GM12878 (cell line): ENCODE measurements around the gene ARHGAP26. TPM values are rescaled to one million over a fixed set of nuclear protein-coding genes. Genes with fewer than 3 reads are reported as not detected.

ENCODE experiments used
- KDM1A ChIP-seq: fragments of 200-600 bp; sonication (generic); IDR thresholded peaks from 2 replicates; pipeline ENCODE4 v1.6.1; 2016; ENCODE audit warnings: borderline replicate concordance
- MEF2B ChIP-seq: fragments of 450-650 bp; IDR thresholded peaks from 2 replicates; pipeline ENCODE4 v1.6.1; 2018; ENCODE audit warnings: mild to moderate bottlenecking, moderate library complexity; ENCODE audit not compliant: partially characterized antibody, poor library complexity, severe bottlenecking
- NFIC ChIP-seq: IDR thresholded peaks from 2 replicates; pipeline ENCODE4 v1.6.1; 2012; ENCODE audit warnings: low read depth, mild to moderate bottlenecking, inconsistent platforms, low read length, moderate library complexity
- NFXL1 ChIP-seq: fragments of 450-650 bp; IDR thresholded peaks from 2 replicates; pipeline ENCODE4 v1.6.1; 2017; ENCODE audit warnings: antibody characterized with exemption, mild to moderate bottlenecking, borderline replicate concordance
- NR2C2 ChIP-seq: IDR thresholded peaks from 2 replicates; pipeline ENCODE4 v1.6.1; 2011; ENCODE audit warnings: borderline replicate concordance, low read depth; ENCODE audit not compliant: control insufficient read depth, insufficient read length
- SMAD1 ChIP-seq: fragments of 450-650 bp; IDR thresholded peaks from 2 replicates; pipeline ENCODE4 v1.6.1; 2018; ENCODE audit warnings: mild to moderate bottlenecking, low read depth; ENCODE audit not compliant: partially characterized antibody
- SREBF2 ChIP-seq: IDR thresholded peaks from 2 replicates; pipeline ENCODE4 v1.6.1; 2012; ENCODE audit warnings: mild to moderate bottlenecking, low read length
- TCF7 ChIP-seq: IDR thresholded peaks from 2 replicates; pipeline ENCODE4 v1.6.1; 2014; ENCODE audit warnings: antibody characterized with exemption, borderline replicate concordance
- ZNF687 ChIP-seq: fragments of 450-650 bp; IDR thresholded peaks from 2 replicates; pipeline ENCODE4 v1.6.1; 2017; ENCODE audit warnings: mild to moderate bottlenecking, moderate library complexity
- polyA plus RNA-seq, 11 experiments: library from polyadenylated mRNA; depleted of rRNA in 4 of 11; unstranded in 6 of 11; stranded (reverse) in 5 of 11; fragments of >200 nt; fragmentation: Nextera tagmentation in 4 of 11; fragmentation: Illumina TruSeq in 1 of 11; extraction: Ambion mirVana in 4 of 11; extraction: Trizol in 1 of 11; gene quantifications; 1 replicate in 1 of 11; 2 replicates in 10 of 11; pipeline versions ENCODE4 v1.2.1 to v1.2.3, GENCODE V29; 2011 to 2016; ENCODE audit warnings: inconsistent platforms in 2 of 11, missing spikeins in 2 of 11, low read depth in 1 of 11
- total RNA-seq, 4 experiments: library from RNA; depleted of rRNA in 3 of 4; stranded (reverse); fragments of >200 nt in 3 of 4; fragmentation: Illumina TruSeq in 1 of 4; extraction: Trizol in 1 of 4; gene quantifications; 2 replicates each; pipeline versions ENCODE4 v1.2.1 to v1.2.3, GENCODE V29; 2013 to 2021
- TF ChIP-seq, protein P1 (sequence below): IDR thresholded peaks from 2 replicates; pipeline ENCODE4 v1.6.1; 2011; ENCODE audit warnings: borderline replicate concordance, low read depth, mild to moderate bottlenecking, moderate library complexity, low read length; ENCODE audit not compliant: insufficient read depth, poor library complexity, severe bottlenecking

The ARHGAP26 gene
- total and polyA plus RNA-seq, 10 of the 15 experiments (the other 5 are each of a cell fraction or from before 2014, with no cell fraction given): 9.4 to 41.5 (median 19.3) TPM

- TF ChIP-seq, protein P1, sequence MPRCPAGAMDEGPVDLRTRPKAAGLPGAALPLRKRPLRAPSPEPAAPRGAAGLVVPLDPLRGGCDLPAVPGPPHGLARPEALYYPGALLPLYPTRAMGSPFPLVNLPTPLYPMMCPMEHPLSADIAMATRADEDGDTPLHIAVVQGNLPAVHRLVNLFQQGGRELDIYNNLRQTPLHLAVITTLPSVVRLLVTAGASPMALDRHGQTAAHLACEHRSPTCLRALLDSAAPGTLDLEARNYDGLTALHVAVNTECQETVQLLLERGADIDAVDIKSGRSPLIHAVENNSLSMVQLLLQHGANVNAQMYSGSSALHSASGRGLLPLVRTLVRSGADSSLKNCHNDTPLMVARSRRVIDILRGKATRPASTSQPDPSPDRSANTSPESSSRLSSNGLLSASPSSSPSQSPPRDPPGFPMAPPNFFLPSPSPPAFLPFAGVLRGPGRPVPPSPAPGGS: no peak
- TF ChIP-seq TCF7 (no peak), NFXL1 (no peak), NR2C2 (no peak), SMAD1 (no peak), NFIC (no peak), MEF2B (no peak), ZNF687 (no peak), KDM1A (no peak), SREBF2 (no peak)
Measured at GRCh38 chr5:143199843-143200242, 429.7 kb downstream of the ARHGAP26 start (continued).
